Measurements from ENCODE around the gene YIPF2.

GRCh38 chr19:10894911-10895213, 33.6 kb downstream of the YIPF2 start:
- no peak for TF ChIP-seq CTCF (IDR thresholded peaks at IDR 0.05; ENCODE audit: borderline replicate concordance, extremely low read depth, low read length, poor library complexity, severe bottlenecking)
- no peak for TF ChIP-seq EZH2 (IDR thresholded peaks at IDR 0.05; ENCODE audit: borderline replicate concordance, low read depth, low read length, severe bottlenecking)
